HG03520 (cell line): Measurements from ENCODE around the gene MANEA.
A peak's percentile ranks its signal among the peaks of the same experiment; 100 is the strongest.
"Not testable (repeated sequence)": the region's sequence is repeated elsewhere in the genome, so short reads cannot be mapped to it uniquely, and the experiment has no call there.

ENCODE experiments used
- ATAC-seq: cut with Tn5 transposase; IDR thresholded peaks from one replicate; pipeline ENCODE4 v1.9.1; 2021; ENCODE audit warnings: mild to moderate bottlenecking, moderate library complexity; ENCODE audit not compliant: unreplicated experiment

The MANEA gene, protein sequence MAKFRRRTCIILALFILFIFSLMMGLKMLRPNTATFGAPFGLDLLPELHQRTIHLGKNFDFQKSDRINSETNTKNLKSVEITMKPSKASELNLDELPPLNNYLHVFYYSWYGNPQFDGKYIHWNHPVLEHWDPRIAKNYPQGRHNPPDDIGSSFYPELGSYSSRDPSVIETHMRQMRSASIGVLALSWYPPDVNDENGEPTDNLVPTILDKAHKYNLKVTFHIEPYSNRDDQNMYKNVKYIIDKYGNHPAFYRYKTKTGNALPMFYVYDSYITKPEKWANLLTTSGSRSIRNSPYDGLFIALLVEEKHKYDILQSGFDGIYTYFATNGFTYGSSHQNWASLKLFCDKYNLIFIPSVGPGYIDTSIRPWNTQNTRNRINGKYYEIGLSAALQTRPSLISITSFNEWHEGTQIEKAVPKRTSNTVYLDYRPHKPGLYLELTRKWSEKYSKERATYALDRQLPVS

DNA sequence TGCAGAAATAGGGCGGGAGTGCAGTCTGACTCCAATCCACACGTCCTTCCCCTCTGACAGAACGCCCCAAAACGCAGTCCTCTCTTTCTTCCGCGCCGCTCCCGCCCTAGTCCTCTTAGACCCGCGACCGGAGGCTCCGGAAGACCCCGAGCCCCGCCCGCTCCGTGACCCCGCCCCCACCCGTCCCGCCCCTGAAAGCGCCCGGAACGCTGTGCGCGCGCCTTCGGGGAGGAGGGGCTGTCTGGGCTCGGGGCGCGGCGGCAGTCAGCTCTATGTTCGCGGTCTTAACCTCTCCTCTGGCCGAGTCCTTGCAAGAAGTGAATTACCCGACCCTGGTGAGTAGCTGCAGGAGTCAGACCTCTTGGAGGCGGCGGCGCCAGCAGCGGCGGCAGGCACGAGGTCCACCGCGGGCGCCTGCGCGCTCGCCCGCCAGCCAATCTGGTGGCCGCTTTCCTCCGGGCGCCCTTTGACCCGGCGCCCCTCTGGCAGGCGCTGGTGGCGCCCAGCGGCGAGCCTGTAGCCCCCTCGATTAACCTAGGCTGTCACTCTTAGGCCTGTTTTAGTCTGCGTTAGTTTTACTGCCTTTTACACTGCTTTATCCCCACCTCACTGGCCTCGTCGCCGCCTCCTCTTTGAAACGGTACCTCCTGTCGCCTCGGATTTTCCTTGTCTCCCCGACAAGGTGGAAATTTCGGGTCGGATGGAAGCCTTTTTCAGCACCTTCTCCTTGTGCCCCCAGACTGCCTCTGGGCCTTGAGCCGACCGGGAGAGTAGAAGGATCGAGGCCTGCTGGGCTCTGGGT lies at the start of gene MANEA:
MANEA (plus strand) TSS at position 232 of the 802 bp plus-strand sequence. CDS start 8,905 bp downstream, outside the sequence.
- ATAC-seq: peak; percentile 71

DNA sequence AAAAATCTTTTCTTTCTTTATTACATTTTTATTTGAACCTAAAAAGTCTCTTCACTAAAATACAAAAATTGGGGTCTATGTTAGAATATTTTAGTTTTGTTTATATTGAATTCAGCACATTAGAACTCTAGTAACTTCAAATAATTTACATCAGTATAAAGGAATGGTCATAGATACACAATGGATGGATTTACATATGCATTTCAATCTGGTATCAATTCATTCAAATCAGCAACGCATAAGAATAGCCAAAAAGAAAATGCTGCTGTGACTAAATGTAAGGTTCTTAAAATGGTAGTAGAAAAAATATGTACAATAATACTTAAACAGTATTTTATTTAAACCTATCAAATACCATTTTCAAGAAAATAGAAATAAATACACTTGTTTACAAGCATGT lies 47.6 kb upstream of the MANEA start:
- no peak for ATAC-seq

DNA sequence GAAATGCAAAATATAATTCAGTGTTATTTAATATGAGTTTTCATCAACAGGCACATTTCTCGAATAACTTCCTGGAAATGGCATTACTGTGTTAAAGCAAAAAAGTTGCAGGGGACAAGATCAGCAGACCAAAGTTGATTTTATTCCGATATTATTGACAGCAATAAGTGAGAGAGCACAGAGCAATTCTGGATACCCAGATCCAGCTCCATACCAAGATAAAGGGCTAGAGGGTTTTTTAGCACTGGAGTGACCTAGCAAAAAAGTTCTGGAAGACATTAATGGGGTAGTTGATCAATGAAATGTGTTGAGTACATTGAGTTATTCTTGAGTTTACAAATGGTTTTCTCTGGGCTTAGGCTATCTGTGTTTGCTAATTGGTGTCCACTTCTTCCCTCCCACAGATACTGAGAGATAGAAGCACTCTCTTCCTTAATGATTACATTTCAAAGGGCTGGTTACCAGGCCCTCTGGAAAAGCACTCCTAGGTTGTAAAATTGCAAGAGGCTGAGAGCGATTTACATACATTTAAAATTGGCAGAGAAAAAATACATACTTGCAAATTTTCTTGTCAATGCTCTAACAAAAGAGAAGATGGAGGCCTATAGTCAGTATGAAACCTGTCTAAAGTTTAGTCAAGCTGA lies 47.0 kb upstream of the MANEA start:
- ATAC-seq: no peak

DNA sequence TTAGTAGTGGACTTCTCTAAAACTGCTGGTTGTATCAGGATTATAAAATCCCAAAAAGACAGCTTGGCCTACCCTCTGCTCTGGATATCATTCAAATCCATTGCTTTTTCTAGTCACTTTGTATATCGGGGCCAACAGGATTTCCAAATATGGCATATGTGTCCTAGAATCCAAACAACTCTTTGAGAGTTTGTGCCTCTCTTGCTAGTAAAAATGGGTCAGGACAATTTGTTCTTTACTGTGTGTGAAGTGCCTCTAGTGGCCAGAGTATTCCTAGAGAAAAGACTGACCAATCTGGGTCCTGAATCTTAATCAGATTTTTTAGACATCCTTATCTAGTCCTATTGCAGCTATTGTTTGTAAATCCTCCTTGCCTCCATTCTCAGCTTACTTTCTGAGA lies 33.5 kb upstream of the MANEA start:
- ATAC-seq: no peak

DNA sequence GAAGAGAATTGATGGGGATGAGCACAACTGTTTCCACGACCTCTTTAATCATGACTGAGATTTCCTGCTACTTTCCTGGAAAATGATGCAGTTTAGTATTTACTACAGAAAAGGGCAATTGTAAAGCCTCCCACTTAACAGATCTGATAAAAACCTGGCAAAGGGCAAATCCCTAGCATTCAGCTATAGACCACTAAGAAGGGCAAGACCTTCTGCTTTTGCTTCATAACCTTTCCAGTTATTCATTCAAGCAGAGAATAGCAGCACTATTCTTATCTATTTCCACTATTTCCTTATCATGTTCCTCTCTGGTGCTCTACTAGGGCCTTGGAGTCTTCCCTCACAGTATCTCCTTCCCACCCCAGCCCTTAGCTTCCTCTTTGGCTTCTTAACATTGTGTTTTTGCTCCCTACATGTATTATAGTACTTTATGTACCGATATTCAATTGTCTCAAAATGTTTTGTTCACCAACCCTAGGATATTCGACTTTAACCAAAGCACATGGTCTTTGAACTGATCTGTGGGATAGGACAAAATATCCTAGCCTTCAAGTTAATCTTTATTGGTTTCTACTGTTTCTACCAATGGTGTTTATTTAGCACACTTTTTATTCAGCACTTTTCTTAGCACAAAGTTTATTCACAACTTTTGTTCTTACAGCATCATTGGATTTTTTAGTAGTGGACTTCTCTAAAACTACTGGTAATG lies 32.7 kb upstream of the MANEA start:
- ATAC-seq: no peak

DNA sequence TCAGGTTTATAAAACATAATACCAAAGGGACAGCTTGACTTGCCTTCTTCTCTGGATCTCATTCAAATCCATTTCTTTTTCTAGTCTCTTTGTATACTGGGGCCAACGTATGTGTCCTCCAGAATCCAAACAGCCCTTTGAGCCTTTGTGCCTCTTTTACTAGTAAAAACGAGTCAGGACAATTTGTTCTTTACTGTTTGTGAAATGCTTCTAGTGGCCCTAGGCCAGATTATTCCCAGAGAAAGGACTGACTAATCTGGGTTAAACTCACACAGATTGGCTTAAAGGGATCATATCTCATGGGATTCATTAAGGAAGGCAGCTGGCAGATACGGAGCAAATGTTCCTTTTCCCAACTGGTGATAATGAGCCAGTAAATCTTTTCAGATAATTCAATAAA lies 32.1 kb upstream of the MANEA start:
- ATAC-seq: no peak

DNA sequence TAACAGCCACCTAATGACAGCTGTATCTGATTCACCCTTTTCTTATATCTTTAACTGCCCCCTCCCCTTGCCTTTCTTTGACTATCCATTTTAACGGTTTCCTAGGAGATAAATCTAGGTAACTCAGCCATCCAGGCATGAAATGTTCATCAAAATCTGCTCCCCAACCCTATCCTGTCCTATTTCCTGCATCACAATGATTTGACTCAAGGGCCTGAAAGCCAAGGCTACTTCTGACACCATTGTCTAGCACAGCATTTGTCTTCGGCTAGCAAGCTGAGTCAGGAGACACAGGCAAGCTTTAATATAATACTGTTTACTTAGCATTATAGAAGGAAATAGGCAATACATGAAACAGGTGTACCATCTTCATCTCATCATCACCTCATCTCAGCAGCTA lies 31.6 kb upstream of the MANEA start:
- no peak for ATAC-seq

DNA sequence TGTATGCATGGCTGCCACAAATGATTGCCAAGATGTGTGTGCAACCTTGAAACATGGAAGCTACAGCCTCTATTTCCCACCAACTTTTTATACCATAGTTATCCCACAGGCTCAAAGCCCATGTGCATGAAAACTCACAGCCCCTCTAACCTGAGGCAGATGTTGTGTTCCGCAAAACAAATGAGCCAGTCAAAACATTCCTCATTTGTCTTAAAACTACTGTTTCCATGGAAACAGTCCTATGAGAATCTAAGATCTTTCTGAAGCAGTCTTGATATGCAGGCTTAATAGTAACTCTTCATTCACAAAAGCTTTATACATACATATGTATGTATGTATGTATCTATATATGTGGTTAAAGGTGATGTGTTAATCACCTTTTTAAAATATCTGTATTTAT lies 31.2 kb upstream of the MANEA start:
- no peak for ATAC-seq

DNA sequence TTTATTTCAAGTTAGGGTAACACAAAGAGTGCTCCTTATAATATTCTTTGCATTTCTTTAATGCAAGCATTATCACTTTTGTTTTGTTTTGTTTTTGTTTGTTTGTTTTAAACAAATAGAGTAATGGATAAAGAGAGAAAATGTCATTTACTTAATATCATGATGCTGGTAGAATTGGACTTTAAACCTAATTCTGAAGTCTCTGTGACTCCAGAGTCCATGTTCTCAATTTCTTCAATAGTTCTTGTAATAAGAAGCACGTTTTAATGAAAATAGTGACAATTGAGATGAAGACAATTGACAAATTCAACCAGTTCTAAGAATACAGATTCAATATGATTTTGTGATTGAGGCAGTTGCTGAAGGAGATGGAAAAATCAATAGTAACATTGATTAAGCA lies 30.3 kb upstream of the MANEA start:
- no peak for ATAC-seq

DNA sequence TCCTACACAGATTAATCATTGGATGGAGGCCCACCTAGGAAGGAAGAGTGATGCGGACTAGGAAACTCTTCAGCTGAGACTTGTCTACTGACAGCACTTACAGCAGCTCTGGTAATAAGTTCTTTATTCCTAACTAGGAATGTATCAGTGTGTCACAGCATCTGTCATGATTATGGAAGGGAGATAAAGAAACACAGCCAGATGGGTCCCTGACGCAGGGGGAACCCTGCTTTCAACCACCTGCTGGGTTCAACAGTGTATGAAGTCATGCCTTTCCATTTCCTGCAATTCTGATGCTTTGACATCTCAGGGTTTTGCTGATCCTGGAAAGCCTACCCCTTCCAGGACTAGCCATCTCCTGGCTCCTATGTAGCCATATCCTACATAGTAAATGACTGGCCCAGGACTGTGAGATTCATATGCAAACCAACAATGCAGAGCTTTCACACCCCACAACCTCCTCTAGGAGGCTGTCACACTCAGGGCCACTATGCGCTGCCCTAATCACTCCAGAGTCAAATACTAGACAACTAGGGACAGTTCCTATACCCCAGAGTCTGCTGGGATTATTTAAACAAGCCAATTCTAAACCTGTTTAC lies 29.0 kb upstream of the MANEA start:
- ATAC-seq: no peak

DNA sequence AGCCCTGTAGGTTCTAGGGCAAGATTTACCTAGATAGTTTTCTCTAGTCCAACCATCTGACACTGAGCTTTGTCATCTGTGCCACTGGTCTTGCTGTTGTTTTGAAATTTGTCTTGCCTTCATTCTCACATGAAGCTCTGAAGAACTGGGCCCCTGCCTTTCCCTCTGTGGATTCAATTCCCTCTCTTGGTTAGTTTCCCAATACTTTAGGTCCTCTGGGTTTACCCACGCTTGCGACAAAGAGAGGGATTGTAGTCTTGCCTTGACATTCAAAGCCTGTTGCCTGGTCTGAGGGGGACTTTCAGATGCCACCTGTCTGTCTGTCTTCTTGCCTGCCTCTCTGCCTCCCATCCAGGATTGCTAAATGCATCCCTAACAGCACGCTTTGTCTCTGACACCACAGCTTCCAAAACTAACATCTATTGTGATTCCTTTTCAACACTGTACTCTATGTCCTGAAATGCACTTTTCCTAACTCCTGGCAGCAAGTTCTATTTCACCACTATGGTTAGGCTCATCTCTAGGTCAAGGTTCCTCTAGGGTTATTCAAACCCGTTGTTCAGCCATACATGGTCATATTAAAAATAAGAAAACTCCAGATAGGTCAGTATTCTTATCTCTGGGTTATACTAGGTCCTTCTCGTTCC lies 25.5 kb upstream of the MANEA start:
- no peak for ATAC-seq

DNA sequence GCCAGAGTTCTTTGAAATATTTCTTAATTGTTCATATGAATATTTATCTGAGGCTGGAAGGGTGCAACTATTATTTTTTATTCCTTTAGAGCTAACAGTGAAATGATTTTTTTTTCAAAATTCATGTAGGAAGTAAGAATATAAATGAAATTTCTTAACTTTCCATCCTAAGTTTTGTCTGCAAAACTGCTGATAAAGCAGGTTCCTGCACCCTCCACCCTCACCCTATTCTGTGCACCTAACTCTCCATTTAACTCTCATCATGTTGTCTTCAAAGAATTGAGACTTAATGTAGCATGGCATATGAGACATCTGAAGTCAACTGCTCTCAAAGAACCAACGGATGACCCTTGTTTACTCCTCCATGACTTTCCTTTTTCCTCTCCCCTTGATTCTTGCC lies 23.5 kb upstream of the MANEA start:
- no peak for ATAC-seq

DNA sequence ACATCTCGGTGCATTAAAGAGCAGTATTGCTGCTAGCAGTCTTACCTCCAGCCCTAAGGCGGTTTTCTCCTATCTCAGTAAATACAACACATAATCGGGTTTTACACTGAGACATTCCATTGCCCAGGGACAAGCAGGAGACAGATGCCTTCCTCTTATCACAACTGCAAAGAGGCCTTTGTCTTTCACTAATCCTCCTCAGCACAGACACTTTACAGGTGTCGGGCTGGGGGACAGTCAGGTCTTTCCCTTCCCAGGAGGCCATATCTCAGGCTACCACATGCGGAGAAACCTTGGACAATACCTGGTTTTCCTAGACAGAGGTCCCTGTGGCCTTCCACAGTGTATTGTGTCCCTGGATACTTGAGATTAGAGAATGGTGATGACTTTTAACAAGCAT lies 16.4 kb upstream of the MANEA start:
- not testable (repeated sequence) for ATAC-seq

DNA sequence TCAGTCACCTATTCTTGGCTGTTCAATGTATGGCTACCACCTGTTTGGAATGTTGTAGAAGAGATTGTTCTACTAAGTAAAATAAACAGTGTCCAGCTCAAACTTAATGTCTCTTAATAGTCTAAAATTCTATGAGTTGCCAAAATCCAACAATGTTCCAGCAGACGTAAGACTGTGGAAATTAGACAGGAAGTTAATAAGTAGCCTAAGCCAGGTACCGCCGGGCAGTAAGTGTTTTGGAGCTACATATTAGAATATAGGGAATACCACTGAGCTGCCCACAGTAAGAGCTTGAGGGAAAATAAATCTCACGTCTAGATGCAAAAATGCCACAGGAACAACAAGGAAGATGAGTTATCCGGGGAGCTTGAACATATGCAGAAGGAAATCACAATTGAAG lies 7.8 kb upstream of the MANEA start:
- no peak for ATAC-seq

DNA sequence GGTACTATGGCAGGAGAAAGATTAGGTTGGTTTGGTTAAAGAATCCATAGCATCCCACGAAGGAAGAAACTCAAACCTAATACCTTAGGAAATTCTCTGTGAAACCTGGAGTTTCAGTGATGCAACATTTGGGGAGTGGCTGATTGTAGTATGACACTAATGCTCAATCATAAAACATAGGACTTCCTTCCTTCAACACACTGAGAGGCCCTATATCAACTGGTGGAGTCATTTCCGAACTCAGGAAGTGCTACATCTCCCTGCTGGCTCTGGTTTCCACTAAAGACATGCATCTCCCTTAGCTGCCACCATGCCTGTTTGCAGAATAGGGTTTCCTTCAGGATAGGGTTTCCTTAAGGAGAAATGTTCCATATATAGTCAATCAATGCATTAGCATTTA lies 5.2 kb upstream of the MANEA start:
- ATAC-seq: no peak

DNA sequence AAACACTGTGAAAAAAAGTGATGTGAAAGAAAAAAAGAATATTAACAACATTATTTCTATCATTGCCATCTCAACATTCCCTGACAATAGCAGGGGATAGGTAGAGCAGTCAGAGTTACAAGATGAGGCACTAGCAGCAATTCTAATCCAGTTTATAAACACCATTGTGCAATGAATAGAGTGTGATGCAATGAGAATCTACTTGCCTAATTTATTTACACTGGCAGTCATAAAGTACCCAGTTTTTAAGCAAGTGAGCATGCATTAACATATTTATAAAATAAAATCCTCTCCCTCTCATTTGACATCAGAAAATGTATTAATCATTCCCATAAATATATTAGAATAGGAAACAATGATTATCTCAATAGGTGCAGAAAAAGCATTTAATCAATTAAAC lies 2.5 kb upstream of the MANEA start:
- no peak for ATAC-seq

DNA sequence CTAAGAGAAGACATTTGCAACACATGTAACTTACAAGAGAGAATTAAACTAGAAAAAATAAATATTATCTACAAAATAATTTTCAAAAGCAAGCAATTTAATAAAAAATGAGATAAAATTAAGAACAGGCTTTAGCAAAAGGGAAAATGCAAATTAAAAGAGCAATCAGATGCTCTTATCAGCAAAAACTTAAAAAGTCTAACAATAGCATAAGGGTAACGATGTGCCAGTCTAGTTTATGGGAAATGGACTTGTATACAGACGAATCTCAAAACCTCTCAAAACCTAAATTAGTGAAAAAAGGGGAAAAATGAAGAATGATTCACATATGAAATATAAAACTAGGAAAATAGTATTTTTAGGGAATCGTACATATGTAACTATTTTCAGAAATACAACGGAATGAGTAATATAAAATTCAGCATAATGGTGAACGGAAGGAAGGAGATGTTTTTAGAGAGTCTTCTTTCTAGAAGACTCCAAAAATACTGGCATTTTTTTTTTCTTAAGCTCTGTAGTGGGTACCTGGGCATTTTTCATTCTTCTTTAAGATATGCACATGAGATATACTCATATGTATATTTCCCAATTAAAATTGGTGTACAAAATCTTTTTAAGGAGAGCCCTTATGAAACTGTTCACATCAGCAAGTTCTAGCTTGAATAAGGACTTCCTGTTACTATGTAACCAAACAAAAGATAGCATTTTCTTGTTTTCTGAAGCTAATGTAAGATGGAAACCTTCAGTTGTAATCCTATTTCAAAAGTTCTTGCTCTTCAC lies 927 bp upstream of the MANEA start:
- ATAC-seq: peak; percentile 22

DNA sequence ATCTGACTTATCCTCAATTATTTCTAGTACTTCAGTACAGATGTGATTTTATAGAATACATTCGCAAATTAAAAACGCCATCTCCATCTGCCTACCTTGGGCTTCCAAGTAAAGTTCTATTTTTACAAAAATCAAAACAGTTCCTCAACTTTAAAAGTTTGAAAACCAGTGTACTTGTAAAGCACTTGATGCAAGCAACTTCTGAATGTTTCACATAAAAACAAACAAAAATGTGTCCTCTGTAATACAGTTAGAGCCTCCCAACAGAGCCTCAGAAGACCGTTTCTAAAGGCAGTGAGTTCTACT lies 384 bp upstream of the MANEA start:
- no peak for ATAC-seq

DNA sequence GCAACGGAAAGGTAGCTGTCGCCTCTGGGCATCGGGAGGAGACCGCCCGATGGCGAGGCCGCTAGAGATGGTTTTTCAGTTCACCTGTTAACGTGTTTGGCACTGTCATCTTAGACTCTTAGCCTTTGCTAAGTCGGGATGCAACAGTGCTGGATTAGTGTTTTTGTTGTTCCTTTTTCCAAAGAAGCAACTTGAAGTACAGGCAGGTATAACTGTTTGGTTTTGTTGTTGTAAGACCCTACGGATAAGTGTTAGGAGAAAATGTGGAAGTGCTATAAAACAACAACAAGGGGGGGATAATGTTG lies 723 bp downstream of the MANEA start:
- ATAC-seq: peak; percentile 8

DNA sequence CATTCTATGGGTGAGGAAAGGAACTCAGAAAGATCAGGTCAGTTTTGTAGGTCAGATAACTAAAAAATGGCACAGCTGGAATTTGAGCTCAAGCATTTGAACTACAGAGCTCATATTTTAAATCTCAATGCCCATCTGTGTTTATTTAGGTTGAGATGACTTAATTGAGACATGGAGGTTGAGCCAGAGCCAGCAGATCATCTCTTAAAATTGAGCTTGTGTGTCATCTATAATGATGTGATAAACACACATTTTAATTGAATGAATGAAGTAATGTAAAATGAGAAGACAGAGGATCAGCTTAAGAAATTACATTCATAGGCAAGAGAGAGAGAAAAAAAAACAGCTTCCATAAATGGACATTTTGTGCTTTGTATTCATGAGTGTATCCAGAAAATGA lies 3.7 kb downstream of the MANEA start:
- no peak for ATAC-seq
